Activated CD8-positive, alpha-beta memory T cell treated with anti-CD3 and anti-CD28 coated beads, Interleukin-2, amount 50 U/mL, for 4 hours (primary cell): ENCODE data around the gene ITGAV.

Source experiments
- DNase-seq: peaks from one replicate; pipeline ENCODE4 v3.0.0-alpha.2; 2020

Gene ITGAV

GRCh38 chr2:186614373-186614772 lies 24.5 kb downstream of the ITGAV start:
- no peak for DNase-seq

- no peak for DNase-seq
Measured at GRCh38 chr2:186617148-186617547, 27.3 kb downstream of the ITGAV start.

- DNase-seq: no peak
Measured at GRCh38 chr2:186617771-186618170, 27.9 kb downstream of the ITGAV start.

- DNase-seq: no peak
Measured at GRCh38 chr2:186618696-186619095, 28.8 kb downstream of the ITGAV start.

GRCh38 chr2:186623084-186623483 lies 33.2 kb downstream of the ITGAV start:
- DNase-seq: no peak

GRCh38 chr2:186624276-186624675 lies 34.4 kb downstream of the ITGAV start:
- DNase-seq: no peak

- DNase-seq: no peak
Measured at GRCh38 chr2:186629250-186629996, 39.6 kb downstream of the ITGAV start.

GRCh38 chr2:186632417-186632816 lies 42.6 kb downstream of the ITGAV start:
- DNase-seq: no peak

- no peak for DNase-seq
Measured at GRCh38 chr2:186634701-186635100, 44.8 kb downstream of the ITGAV start.

- no peak for DNase-seq
Measured at GRCh38 chr2:186636800-186637496, 47.1 kb downstream of the ITGAV start.

- DNase-seq: no peak
Measured at GRCh38 chr2:186637497-186637800, 47.6 kb downstream of the ITGAV start.

GRCh38 chr2:186639939-186640338 lies 50.1 kb downstream of the ITGAV start:
- DNase-seq: no peak

GRCh38 chr2:186641132-186641806 lies 51.4 kb downstream of the ITGAV start:
- no peak for DNase-seq

GRCh38 chr2:186641807-186642321 lies 52.0 kb downstream of the ITGAV start:
- DNase-seq: peak; percentile 19

GRCh38 chr2:186644791-186645190 lies 54.9 kb downstream of the ITGAV start:
- no peak for DNase-seq

GRCh38 chr2:186645999-186646398 lies 56.1 kb downstream of the ITGAV start:
- no peak for DNase-seq

GRCh38 chr2:186648130-186648529 lies 58.3 kb downstream of the ITGAV start:
- DNase-seq: no peak

- no peak for DNase-seq
Measured at GRCh38 chr2:186653511-186653910, 63.7 kb downstream of the ITGAV start.

GRCh38 chr2:186659383-186659782 lies 69.5 kb downstream of the ITGAV start:
- DNase-seq: no peak

GRCh38 chr2:186664385-186665043 lies 74.7 kb downstream of the ITGAV start:
- DNase-seq: no peak

GRCh38 chr2:186669146-186669545 lies 79.3 kb downstream of the ITGAV start:
- no peak for DNase-seq

GRCh38 chr2:186670831-186671230 lies 81.0 kb downstream of the ITGAV start:
- DNase-seq: no peak

- DNase-seq: no peak
Measured at GRCh38 chr2:186675380-186675779, 85.5 kb downstream of the ITGAV start.
